Breast epithelium (tissue), 3 donors: Measurements from ENCODE around the gene ZNF668.

Source experiments
- POLR2AphosphoS5 ChIP-seq, 3 donors: sonication (generic); formaldehyde crosslinking; IDR thresholded peaks; one replicate each; pipeline ENCODE4 v1.6.1; 2017; ENCODE audit warnings: antibody characterized with exemption in 3 of 3
- TF ChIP-seq, protein P1 (sequence below), 3 donors: fragments of 450-650 bp; IDR thresholded peaks; one replicate each; pipeline ENCODE4 v1.5.1; 2016 to 2017; ENCODE audit warnings: antibody characterized with exemption in 3 of 3, mild to moderate bottlenecking in 3 of 3, moderate library complexity in 3 of 3

DNA sequence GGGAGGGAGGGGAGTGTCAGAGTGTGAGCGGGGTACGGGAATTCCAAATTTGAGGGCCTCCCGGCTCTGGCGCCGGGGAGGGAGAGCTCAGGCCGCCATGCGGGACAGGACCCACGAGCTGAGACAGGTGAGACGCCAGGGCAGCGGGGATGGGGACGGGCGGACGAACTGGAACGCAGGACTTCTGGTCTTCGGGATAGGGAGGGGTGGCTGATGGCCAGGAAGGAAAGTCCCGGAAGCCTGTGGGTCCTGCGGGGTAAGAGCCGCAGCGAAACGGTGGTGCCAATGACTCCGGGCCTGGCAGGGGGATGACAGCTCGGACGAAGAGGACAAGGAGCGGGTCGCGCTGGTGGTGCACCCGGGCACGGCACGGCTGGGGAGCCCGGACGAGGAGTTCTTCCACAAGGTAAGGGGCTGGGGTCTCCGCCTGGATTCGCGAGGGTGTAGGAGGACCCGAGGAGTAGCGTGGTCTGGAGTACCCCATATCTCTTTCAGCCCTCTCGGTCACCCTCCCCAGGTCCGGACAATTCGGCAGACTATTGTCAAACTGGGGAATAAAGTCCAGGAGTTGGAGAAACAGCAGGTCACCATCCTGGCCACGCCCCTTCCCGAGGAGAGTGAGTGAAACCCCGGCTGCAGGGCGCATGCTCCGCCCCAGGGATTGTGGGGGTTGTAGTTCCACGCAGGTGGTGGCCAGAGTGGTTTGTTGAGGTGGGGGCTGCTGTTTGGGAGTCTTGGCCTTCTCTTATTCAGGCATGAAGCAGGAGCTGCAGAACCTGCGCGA is 40.1 kb downstream of the ZNF668 start:
- peak in 1 of 3 donors; percentile 41 for TF ChIP-seq POLR2AphosphoS5 (IDR thresholded peaks at IDR 0.05)
- TF ChIP-seq, protein P1, sequence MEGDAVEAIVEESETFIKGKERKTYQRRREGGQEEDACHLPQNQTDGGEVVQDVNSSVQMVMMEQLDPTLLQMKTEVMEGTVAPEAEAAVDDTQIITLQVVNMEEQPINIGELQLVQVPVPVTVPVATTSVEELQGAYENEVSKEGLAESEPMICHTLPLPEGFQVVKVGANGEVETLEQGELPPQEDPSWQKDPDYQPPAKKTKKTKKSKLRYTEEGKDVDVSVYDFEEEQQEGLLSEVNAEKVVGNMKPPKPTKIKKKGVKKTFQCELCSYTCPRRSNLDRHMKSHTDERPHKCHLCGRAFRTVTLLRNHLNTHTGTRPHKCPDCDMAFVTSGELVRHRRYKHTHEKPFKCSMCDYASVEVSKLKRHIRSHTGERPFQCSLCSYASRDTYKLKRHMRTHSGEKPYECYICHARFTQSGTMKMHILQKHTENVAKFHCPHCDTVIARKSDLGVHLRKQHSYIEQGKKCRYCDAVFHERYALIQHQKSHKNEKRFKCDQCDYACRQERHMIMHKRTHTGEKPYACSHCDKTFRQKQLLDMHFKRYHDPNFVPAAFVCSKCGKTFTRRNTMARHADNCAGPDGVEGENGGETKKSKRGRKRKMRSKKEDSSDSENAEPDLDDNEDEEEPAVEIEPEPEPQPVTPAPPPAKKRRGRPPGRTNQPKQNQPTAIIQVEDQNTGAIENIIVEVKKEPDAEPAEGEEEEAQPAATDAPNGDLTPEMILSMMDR (IDR thresholded peaks at IDR 0.05), result no peak
